Subcutaneous adipose tissue (tissue), 4 donors: ENCODE data around the gene TTC28. TPM values are rescaled to one million over a fixed set of nuclear protein-coding genes. Genes with fewer than 3 reads are reported as not detected.

Source experiments
- CTCF ChIP-seq: fragments of 450-650 bp; IDR thresholded peaks from one replicate; pipeline ENCODE4 v1.5.1; 2016; ENCODE audit warnings: low read depth, mild to moderate bottlenecking, control low read depth, antibody characterized with exemption, moderate library complexity
- total RNA-seq, 4 donors: library from RNA; depleted of rRNA; stranded (reverse); fragments of >200 nt; gene quantifications; one replicate each; pipeline ENCODE4 v1.1.0, GENCODE V29; 2016

Gene TTC28
- total RNA-seq, 4 donors from 2014 or later = 42.6 to 71.6 (median 43.4) TPM

- no peak for TF ChIP-seq CTCF
Observed at GRCh38 chr22:28369854-28370253, 309.8 kb downstream of the TTC28 start.

GRCh38 chr22:28366856-28367255, 312.8 kb downstream of the TTC28 start:
- TF ChIP-seq CTCF = no peak

DNA sequence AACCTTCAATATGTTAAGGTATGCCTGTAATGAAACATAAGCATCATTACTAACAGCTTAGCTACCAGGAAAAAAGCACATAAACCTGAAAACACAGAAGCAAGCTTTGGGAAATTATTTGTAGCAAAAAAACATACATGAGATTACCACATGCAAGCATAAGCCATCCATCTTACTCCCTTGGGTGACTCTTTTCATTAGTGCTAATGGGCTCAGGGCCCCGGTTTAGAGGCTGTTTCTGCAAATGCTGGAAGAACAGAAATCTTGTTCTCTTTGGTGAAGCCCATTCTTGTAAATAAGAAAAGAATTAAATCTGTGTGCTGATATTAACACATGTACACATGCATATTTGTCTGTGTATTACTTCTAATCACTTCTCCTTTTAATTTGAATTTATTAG, 314.3 kb downstream of the TTC28 start:
- TF ChIP-seq CTCF = no peak

- TF ChIP-seq CTCF = no peak
Observed at GRCh38 chr22:28360939-28361338, 318.7 kb downstream of the TTC28 start.

GRCh38 chr22:28358312-28358711, 321.3 kb downstream of the TTC28 start:
- no peak for TF ChIP-seq CTCF

- TF ChIP-seq CTCF = no peak
Observed at GRCh38 chr22:28357193-28357592, 322.4 kb downstream of the TTC28 start.

GRCh38 chr22:28351476-28351875, 328.2 kb downstream of the TTC28 start:
- no peak for TF ChIP-seq CTCF
